Right lung (tissue), 5 donors: ENCODE data around the gene SLC22A12. TPM values are rescaled to one million over a fixed set of nuclear protein-coding genes. Genes with fewer than 3 reads are reported as not detected.

Experiments used
- DNase-seq, 2 donors: peaks; one replicate each; pipeline ENCODE4 v3.0.0-alpha.2; 2013
- polyA plus RNA-seq, 5 donors: library from polyadenylated mRNA; unstranded; fragments of 120-200 nt; gene quantifications; one replicate each; pipeline versions ENCODE4 v1.2.1 to v1.2.3, GENCODE V29; 2013; ENCODE audit warnings: inconsistent platforms in 1 of 5, low replicate concordance in 1 of 5; ENCODE audit not compliant: insufficient read length in 5 of 5, insufficient read depth in 1 of 5

The SLC22A12 gene
- polyA plus RNA-seq, 5 donors: not detected

DNA sequence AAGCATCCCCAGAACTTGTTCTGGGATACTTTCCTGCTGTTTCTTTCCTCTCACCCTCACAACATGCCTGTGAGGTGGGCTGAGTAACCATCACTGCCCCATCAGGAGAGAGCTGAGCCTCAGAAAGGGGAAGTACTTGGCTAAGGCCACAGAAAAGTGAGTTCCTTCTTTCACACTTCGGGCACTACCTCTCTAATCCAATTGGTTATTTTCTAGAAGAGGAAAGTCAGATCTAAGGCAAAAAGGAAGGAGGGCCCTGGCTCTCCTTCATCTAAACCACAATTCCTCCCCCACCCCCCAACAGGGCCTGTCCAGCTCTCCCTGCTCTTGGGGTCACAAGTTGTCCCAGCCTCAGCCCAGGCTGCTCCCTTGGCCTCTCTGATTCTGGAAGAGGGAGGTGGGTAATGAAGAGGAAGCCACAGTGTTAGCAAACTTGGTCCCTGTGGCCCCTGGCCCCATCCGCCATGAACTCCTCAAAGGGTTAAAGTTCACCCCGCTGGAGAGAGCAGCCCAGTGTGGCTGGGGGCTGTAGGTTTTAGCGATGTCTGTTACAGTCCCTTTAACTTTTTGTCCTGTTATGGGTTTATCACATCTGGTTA is 34.0 kb downstream of the SLC22A12 start:
- no peak for DNase-seq

GRCh38 chr11:64626637-64627036 is 35.6 kb downstream of the SLC22A12 start:
- DNase-seq: no peak

DNA sequence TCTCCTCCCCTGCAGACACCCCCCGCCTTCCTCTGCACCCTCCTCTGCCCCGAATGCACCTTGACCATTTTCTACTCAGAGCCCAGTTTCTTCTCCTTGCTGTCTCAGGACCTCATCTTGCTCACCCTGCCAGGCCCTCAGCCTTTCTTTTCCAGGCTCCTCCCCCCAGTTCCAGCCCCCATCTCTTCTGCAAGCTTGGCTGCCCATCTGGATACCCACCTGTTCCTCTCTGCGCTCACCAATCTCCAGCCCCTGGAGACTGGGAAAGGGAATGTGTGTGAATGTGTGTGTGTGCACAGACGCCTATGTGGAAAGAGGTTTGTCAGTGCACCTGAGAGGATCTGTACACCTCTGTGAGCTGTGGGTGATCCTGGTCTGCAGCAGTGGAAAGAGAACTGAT is 36.4 kb downstream of the SLC22A12 start:
- no peak for DNase-seq

DNA sequence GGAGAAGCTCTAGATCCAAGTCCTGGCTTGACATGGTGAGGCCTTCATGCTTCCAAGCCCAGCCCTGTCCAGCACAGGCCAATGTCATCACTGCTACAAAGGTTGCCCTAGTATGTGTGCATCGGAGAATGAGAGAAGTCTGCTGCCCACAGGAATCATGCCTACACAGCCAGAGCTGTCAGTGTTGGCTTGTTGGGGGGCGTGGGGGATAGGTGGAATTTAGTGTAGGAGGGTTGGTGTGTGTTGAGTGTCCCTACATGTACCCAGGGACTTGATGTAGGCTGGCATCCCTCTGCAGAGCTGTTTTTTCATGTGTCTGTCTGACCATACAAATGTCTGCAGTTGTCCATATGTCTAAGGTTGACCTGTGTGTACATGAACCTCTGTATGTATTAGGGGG is 37.6 kb downstream of the SLC22A12 start:
- no peak for DNase-seq

DNA sequence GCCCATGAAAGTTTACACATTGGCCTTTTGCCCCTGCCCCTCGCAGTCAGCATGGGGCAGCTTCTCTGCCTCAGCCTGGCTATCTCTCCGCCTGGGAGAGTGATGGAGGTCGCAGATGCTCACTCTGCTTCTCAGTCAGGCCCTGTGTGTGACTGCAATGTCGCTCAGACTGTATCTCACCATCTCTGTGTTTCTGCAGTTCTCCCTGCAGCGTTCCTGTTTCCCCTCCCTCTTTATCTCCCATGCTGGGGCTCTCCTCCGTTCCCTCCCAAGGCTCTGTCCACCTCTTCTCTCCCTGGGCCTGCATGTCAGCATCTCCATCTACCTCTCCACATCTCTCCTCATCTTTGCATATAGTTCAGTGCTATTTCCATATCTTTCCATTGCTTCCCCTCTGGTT is 38.1 kb downstream of the SLC22A12 start:
- no peak for DNase-seq

DNA sequence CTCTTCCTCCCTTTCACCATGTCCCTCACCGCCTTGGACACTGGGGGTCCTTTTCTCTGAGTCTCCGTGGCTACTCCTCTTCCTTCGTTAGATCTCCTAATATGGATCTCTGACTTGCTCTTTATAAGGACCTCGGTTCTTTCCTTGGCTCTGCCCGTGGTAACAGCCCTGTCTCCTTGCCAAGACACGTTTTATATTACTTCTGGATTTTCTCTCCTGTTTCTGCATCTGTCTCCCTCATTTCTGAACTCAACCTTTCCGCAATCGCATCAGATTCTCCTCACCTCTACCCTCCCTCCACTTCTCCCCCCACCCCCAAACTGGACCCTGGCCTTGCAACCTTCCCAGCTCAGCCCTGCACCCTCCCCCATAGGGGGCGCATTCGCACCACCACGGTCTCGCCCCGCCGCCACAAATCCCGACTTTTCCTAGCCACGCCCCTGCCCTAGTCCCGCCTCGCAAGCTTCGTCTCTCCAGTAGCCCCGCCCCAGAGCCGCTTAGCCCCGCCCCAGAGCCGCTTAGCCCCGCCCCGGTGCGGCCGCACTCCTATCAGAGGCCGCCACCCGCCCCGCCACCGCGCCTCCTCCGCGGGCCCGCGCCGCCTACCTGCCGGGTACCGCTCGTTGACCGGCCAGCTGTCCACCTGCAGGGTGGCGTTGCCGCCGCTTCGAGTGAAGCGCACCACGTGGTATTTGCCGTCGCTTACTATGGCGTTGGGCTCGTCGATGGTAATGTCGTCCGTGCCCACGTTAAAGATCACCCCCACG is 39.0 kb downstream of the SLC22A12 start:
- no peak for DNase-seq

DNA sequence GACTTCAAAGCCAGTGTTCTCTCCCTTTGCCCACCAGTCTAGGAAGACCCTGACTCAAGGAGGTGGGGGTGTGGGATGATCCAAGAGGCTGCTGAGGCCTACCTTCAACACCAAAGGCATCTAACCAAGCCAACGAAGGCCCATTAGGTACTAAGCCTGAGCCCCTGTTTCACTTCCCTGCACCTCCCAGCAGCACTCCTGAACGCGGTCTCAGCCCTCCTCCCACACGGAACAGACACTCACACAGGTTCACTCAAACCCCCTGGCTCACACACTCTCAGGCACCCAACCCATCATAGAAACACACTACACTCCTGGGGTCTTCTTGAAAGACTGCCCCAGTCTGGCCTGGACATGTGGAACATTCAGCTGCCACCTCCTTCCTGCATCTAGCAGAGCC is 40.7 kb downstream of the SLC22A12 start:
- DNase-seq: no peak

GRCh38 chr11:64632237-64632636 is 41.2 kb downstream of the SLC22A12 start:
- no peak for DNase-seq

DNA sequence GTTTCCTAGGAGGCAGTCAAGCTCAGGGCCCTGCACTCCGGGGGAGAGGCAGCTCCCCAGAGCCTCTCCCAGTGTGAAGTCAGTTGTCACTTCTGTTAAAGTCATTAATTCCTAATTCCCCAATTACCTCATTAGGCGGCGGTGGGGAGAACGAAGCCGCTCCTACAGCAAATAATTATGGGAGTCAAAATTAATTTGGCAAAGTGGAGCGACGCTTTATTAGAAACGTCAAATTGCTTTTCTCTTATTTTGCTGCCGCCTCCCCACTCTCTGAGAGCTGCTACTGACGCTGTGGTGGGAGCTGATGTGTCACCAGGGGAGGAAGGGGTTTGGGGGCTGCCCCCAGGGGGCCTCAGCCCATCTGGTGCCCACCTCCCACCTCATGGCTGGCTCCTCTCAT is 41.6 kb downstream of the SLC22A12 start:
- DNase-seq: no peak

GRCh38 chr11:64633555-64634159 is 42.6 kb downstream of the SLC22A12 start:
- no peak for DNase-seq

GRCh38 chr11:64637334-64638017 is 46.5 kb downstream of the SLC22A12 start:
- no peak for DNase-seq

DNA sequence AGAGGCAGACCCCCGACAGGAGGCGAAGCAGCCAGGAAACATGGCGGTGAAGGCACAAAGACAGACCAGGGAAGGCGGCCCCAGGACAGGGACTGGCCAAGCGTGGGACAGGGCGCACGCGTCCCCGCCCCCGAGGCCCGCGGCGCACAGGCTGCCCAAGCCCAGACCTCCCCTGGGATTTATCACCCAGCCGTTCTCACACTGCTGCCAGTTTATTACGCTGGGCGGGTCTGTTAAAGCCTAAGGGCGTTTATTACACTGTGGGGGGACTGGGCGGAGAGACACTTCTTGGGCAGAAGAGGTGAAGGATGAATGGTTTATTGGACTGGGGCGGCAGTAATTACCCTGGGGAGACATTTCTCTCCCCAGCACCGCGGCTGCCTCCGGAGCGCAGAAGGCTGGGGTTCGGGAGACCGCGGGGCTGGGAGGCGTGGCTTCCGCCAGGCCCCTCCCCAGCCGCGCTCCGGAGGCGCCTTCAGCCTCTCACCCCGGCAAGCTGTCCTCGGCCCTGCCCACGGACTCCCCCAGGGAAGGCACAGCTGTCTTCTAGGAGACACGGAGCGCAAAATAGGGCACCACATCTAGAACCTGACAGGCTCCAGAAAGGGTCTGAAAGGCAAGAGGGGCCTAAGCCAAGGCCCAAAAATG is 47.1 kb downstream of the SLC22A12 start:
- peak in 1 of 2 donors; percentile 16 for DNase-seq

GRCh38 chr11:64638829-64639228 is 47.8 kb downstream of the SLC22A12 start:
- no peak for DNase-seq

DNA sequence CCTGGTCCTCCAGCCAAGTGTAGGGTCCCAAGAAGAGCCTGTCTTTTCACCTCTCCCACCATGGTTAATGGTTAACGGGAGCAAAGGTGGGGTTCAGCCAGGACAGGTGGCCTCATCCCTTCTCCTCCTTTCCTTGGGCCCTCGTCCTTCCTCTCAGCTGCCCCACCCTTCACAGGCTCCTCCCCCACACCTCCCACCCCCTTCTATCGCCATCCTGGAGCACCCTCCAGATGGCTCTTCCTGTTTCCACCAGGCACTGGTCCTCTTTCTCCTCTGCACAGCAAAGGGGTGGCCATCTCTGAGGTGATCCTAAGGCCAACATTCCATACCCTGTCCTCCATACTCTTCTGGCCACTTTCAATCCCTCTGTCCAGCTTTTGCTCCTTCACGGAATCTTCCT is 48.9 kb downstream of the SLC22A12 start:
- no peak for DNase-seq

- no peak for DNase-seq
These were observed 50.8 kb downstream of the SLC22A12 start for GRCh38 chr11:64641596-64642417.

DNA sequence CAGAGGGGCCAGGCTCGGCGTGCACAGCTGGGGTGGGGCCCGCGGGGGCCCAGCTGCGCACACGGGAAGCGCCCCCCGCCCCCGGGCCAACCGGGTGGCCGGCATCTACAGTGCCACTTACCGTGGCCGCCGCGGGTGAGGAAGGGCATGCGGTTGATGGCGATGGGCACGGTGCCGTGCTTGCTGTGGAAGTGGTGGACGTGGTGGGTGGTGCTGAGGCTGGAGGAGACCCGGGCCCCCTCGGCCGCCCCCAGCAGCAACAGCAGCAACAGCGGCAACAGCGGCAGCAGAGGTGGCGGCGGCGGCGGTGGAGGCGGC is 51.4 kb downstream of the SLC22A12 start:
- no peak for DNase-seq

DNA sequence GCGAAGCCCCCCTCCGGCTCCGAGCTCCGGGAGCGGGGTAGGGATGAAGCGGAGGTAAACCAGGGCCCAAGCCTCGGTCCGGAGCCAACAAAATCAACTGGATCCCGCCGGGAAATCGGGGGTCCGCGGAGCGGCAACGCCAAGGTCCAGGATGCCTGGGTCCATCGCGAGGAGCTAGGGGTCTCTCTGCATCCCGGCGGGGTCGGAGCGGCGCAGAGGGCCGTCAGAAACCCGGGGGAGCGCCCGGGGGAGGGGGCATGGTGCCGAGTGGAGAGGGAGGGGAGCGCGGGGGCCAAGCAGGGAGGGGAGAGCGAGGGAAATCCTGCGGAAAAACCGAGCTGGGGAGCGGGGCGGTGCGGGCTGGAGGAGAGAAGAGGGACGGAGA is 51.8 kb downstream of the SLC22A12 start:
- DNase-seq: no peak

GRCh38 chr11:64643256-64643881 is 52.3 kb downstream of the SLC22A12 start:
- peak in 1 of 2 donors; percentile 37 for DNase-seq

GRCh38 chr11:64643920-64644646 is 53.1 kb downstream of the SLC22A12 start:
- DNase-seq: no peak

DNA sequence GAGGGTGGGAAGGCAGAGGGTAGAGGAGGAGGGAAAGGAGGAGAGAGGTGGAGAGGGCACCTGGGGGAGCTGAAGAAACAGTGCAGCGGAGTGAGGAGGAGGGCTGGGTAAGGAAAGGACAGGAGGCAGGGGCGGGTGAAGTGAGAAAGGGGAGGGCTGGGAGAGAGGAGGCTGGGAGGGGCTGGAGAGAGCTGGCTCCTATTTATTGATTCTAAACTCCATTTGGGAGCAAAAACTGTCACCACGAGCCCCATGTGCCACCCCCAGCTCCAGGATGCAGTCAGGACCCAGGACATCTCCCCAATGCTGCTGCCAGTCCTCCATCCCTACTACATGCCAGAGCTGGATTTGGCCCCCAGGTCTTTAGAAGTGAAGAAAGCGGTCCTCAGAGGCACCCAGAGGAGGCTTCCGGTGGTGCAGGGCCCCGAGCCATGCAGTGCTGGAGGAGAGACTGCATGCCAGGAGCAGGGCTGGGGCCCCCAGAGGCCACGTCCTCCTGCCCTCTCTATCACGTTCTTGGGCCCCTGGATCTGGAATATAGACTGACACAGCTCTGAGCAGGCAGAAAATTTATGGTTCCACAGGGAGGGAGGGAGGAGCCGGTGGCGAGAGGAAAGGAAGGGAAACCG is 53.7 kb downstream of the SLC22A12 start:
- DNase-seq: no peak
